ENCODE data around the gene KCNC1.

The KCNC1 gene

DNA sequence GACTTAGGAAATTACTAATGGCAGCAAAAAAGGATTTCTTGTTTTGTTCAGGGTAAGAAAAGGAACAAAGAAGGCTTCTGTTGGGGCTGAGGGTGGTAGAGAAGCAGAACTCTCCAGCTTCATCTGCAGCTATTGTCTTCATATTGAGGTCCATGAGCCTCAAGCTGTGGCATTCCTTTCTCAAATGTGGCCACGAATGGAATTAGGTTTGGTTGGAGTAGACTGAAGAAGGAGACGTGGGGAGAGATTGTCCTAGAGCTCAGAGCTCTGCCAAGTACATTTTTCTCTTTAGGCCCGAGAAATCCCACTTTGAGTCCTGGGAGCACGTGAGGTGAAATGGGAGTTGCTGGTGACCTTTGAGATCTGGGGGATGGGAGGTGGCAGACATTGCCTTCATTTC, 41.0 kb upstream of the KCNC1 start:
- DNase-seq (ENCODE audit: low read depth) = no peak
- TF ChIP-seq, protein P1, sequence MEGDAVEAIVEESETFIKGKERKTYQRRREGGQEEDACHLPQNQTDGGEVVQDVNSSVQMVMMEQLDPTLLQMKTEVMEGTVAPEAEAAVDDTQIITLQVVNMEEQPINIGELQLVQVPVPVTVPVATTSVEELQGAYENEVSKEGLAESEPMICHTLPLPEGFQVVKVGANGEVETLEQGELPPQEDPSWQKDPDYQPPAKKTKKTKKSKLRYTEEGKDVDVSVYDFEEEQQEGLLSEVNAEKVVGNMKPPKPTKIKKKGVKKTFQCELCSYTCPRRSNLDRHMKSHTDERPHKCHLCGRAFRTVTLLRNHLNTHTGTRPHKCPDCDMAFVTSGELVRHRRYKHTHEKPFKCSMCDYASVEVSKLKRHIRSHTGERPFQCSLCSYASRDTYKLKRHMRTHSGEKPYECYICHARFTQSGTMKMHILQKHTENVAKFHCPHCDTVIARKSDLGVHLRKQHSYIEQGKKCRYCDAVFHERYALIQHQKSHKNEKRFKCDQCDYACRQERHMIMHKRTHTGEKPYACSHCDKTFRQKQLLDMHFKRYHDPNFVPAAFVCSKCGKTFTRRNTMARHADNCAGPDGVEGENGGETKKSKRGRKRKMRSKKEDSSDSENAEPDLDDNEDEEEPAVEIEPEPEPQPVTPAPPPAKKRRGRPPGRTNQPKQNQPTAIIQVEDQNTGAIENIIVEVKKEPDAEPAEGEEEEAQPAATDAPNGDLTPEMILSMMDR (conservative IDR thresholded peaks at IDR 0.05; ENCODE audit: control insufficient read depth, insufficient read depth, low read depth, low read length) = no peak
- H3K4me3 ChIP-seq (ENCODE audit: control insufficient read depth, low read depth, low read length) = no peak overlapping the region

DNA sequence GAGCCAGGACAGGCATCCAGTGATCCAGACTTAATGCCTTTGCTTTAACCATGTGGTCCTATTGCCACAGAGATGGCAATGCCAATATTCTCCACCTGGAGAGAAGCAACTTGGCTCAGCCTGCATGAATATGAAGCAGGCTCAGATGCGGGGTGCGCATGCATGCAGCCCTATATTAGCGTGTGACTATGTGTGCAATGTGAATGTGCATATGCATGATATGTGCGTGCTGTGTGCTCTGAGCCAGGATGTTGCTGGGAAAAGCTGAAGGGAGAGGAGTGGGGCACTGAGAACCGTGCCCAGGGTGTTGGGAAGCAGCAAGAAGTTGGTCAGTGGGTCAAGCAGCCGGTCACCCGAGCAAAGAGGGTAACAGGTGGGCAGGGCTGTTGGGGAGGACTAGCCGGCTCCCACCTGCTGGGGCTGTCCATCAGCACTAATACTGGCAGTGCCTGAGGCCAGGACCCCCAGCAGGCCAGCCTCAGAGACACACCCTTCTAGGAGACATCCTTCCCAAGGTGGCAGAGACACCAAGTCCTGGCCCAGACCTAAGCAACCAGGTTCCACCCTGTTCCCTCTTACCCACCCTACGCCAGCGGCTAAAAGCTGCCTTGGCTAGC, 40.0 kb upstream of the KCNC1 start:
- TF ChIP-seq, protein P1 (conservative IDR thresholded peaks at IDR 0.05; ENCODE audit: control insufficient read depth, insufficient read depth, low read depth, low read length) = no peak
- no peak for DNase-seq (ENCODE audit: low read depth)
- H3K4me3 ChIP-seq (ENCODE audit: control insufficient read depth, low read depth, low read length) = no peak overlapping the region

DNA sequence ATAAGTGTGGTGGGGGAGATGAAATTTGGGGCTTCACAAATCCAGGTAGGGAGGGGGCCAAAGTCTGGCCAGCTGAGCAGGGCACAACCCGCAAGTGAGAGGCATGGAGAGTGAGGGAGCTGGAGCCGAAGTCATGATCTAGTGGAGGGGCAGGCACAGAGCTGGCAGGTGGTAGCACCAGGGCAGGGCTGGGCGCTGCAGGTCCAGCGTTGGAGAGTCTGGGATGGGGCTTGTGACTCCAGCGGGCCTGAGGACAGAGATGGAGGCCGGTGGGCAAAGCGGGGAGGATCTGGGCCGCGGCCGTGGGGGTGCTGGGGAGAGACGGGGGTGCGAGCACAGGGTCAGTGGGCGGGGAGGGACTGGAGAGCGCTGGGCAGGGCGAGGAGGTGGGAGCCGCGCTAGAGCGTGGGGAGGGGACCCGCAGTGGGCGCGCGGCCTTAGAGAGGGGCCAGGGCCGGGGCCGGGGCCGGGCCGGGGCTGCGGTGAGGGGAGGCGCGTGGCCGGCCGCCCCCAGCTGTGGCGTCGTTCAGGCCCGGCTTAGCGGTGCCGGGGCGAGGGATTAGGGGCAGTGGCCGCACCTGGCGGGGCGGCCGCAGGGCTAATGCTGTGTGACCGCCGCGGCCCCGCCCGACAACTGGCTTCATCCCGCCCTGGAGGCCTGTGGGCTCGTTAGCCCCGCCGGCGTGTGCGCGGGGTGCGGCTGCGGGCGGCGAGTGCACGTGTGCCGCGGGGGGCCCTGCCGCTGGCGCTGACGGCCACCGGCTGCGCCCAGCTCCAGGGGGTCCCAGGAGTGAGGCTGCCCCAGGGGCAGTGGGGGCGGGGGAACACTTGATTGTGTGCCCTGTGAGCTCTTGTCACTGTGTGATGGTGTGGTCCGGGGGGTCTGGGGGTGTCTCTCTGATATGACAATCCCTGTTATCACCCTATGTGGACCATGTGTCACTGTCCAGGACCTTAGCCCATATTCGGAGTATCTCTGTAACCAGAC, 38.8 kb upstream of the KCNC1 start:
- H3K4me3 ChIP-seq (ENCODE audit: control insufficient read depth, low read depth, low read length) = no peak overlapping the region
- DNase-seq (ENCODE audit: low read depth) = no peak
- TF ChIP-seq, protein P1 (conservative IDR thresholded peaks at IDR 0.05; ENCODE audit: control insufficient read depth, insufficient read depth, low read depth, low read length) = no peak

DNA sequence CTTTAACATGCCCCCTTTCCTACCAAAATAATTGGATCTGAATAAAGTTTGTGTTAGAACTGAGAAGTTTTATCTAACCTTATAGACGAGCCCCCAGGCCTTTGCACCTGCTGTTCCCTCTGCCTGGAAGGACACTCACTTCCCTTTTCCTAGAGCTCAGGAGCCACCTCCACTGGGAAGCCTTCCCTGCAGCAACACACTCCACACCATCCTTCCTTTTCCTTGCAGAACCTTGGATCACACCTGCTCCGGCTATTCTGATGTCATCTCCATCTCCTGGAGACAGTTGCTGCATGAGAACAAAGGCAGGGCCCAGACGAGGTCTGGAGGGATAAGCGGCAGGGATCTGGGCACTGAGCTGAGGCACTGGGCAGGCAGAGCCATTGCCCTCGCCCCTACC, 37.8 kb upstream of the KCNC1 start:
- TF ChIP-seq, protein P1 (conservative IDR thresholded peaks at IDR 0.05; ENCODE audit: control insufficient read depth, insufficient read depth, low read depth, low read length) = no peak
- no peak for DNase-seq (ENCODE audit: low read depth)
- no peak overlapping the region for H3K4me3 ChIP-seq (ENCODE audit: control insufficient read depth, low read depth, low read length)

DNA sequence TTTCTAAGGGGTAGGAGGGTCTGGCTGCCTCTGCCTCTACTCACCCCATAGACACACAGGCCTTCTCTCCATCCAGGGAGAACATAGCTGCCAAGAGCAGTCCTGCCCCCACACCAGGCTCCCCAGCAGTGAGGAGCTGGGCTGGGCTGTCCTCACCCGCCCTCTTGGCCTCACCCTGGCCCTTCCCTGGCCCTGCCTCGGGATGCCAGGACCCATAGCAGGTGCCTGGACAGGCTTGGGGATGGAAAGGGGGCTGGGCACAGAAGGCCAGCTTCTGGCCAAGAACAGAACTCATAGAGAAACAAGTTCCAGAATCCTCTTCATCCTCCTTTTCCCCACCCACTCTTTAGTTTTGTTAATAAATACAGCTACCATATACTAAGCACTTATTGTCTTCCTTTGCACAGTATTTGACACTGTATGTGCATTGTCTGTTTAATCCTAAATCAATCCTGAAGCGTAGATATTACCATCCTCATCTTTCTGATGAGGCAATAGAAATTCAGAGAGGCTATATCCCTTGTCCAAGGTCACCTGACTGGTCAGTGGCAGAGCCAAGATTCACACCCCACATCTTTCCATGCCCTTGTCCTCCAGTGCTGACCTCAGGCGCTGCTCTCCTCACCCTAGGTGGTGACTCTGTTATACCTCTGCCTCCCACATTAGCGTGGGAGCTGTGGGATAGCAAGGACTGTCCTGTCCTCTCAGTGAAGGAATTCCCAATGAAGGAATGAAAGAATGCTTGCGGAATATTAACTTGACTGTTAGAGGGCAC, 37.2 kb upstream of the KCNC1 start:
- no peak overlapping the region for H3K4me3 ChIP-seq (ENCODE audit: control insufficient read depth, low read depth, low read length)
- no peak for DNase-seq (ENCODE audit: low read depth)
- TF ChIP-seq, protein P1 (conservative IDR thresholded peaks at IDR 0.05; ENCODE audit: control insufficient read depth, insufficient read depth, low read depth, low read length) = no peak

Data from fibroblast of mammary gland (primary cell).